ENCODE results near the gene HEY2. TPM values are rescaled to one million over a fixed set of nuclear protein-coding genes. Genes with fewer than 3 reads are reported as not detected.
A peak's percentile ranks its signal among the peaks of the same experiment; 100 is the strongest.

The HEY2 gene
- total RNA-seq, 4 donors from 2014 or later = 0.41 to 0.79 TPM; not detected in 2

DNA sequence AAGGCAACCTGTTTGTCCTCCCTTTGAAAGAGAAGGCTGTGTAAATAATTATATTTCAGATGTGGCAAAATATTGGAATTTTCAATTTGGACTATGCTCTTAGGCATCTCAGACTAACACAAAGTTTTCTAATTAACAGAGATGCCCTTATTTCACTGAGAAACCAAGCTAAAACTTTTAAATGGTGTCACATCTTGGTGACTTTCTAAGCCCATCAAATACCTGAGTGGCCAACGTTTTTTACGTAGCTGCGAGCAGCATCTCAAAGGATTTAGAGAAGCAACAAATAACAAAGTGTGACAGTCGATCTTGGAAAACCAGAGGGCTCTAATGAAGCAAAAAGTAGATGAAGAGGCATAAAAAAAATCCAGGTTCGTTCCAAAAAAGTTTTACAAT lies 3.4 kb upstream of the HEY2 start:
- H3K9me3 ChIP-seq = no peaks in the 10 kb centered on the region
- H3K4me3 ChIP-seq = peak overlapping the region in 1 of 4 donors; percentile 60
- DNase-seq = no peak
- in situ Hi-C loops (cut with MboI; ENCODE audit: low pct_ligation_motif_present in 1 of 4, low pct_unique_long_range_greater_than_20kb in 1 of 4, low sequenced_read_pairs in 3 of 4) (no loop called here), intact Hi-C loops (cut with DNase I; ENCODE audit: low total_unique reads) (no loop called here)
- peak overlapping the region in 3 of 4 donors; percentile 80 to 82 (median 81) for H3K27ac ChIP-seq
- WGBS, 2 donors (ENCODE audit: low coverage in 1 of 2) = 54 to 74% methylated on average over 5 of the region's 5 CpGs
- H3K27me3 ChIP-seq = peaks cover 89% of the 10 kb centered on the region
- H3K4me1 ChIP-seq = peaks cover 13 to 39% (median 27%) of the 10 kb centered on the region in 4 donors
- no peaks in the 10 kb centered on the region for H3K36me3 ChIP-seq
- TF ChIP-seq, protein P1, sequence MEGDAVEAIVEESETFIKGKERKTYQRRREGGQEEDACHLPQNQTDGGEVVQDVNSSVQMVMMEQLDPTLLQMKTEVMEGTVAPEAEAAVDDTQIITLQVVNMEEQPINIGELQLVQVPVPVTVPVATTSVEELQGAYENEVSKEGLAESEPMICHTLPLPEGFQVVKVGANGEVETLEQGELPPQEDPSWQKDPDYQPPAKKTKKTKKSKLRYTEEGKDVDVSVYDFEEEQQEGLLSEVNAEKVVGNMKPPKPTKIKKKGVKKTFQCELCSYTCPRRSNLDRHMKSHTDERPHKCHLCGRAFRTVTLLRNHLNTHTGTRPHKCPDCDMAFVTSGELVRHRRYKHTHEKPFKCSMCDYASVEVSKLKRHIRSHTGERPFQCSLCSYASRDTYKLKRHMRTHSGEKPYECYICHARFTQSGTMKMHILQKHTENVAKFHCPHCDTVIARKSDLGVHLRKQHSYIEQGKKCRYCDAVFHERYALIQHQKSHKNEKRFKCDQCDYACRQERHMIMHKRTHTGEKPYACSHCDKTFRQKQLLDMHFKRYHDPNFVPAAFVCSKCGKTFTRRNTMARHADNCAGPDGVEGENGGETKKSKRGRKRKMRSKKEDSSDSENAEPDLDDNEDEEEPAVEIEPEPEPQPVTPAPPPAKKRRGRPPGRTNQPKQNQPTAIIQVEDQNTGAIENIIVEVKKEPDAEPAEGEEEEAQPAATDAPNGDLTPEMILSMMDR (IDR thresholded peaks at IDR 0.05) = no peak
- TF ChIP-seq POLR2A (IDR thresholded peaks at IDR 0.05) (no peak), EP300 (IDR thresholded peaks at IDR 0.05; ENCODE audit: low read depth) (no peak), POLR2AphosphoS5 (IDR thresholded peaks at IDR 0.05) (no peak)

DNA sequence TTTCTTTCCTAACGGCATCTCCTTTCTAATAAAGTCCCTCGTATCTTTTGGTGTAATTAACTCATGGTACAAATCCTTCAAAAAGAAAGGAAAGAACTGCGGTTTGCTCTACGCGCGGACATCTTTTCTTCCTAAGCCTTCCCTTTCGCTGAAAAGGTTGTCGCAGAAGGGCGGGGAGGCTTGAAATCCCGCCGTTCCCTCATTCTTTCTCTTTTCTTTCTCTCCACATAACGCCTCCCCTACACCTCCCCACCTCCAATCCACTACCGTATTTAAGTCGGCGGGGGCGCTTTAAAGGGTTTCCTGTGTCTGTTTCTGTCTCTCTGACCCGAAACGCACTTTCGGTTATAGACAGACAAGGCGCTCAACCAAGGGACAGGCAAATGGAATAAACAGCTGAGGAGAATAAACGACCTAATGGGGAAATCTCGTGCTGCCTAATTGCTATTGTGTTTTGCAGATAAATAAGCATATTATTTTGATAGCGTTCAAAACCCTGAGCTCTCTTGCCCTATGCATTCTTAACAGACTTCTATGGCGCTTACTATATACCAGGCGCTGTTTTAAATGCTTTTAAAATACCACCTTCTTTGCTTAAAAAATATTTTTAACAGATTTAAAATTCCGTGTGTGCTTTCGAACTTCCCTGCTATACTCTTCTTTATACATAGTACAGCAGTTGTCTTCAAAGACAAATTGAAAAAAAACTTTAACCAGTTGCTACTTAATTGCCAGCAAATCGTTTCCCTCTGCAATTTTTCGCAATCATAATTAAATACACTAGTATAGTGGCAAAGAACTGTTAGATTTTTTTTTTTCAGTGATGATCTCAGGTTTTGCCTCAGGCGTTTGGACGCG lies 2.5 kb upstream of the HEY2 start:
- H3K4me3 ChIP-seq = peak overlapping the region; percentile 43 to 72 (median 58)
- peaks cover 13 to 39% (median 27%) of the 10 kb centered on the region in 4 donors for H3K4me1 ChIP-seq
- in situ Hi-C loops (cut with MboI; ENCODE audit: low pct_ligation_motif_present in 1 of 4, low pct_unique_long_range_greater_than_20kb in 1 of 4, low sequenced_read_pairs in 3 of 4) = no loop called here
- no peaks in the 10 kb centered on the region for H3K36me3 ChIP-seq
- intact Hi-C loops (cut with DNase I; ENCODE audit: low total_unique reads) = no loop called here
- peak overlapping the region; percentile 79 to 82 (median 80) for H3K27ac ChIP-seq
- peak; percentile 71 for DNase-seq
- H3K27me3 ChIP-seq = peaks cover 95% of the 10 kb centered on the region
- 1 to 7% methylated on average over 14 to 32 of the region's 32 CpGs for WGBS, 2 donors (ENCODE audit: low coverage in 1 of 2)
- TF ChIP-seq POLR2AphosphoS5 (IDR thresholded peaks at IDR 0.05) = peak in 2 of 3 donors; percentile 33 to 44
- TF ChIP-seq, protein P1 (IDR thresholded peaks at IDR 0.05) = no peak
- H3K9me3 ChIP-seq = no peaks in the 10 kb centered on the region

DNA sequence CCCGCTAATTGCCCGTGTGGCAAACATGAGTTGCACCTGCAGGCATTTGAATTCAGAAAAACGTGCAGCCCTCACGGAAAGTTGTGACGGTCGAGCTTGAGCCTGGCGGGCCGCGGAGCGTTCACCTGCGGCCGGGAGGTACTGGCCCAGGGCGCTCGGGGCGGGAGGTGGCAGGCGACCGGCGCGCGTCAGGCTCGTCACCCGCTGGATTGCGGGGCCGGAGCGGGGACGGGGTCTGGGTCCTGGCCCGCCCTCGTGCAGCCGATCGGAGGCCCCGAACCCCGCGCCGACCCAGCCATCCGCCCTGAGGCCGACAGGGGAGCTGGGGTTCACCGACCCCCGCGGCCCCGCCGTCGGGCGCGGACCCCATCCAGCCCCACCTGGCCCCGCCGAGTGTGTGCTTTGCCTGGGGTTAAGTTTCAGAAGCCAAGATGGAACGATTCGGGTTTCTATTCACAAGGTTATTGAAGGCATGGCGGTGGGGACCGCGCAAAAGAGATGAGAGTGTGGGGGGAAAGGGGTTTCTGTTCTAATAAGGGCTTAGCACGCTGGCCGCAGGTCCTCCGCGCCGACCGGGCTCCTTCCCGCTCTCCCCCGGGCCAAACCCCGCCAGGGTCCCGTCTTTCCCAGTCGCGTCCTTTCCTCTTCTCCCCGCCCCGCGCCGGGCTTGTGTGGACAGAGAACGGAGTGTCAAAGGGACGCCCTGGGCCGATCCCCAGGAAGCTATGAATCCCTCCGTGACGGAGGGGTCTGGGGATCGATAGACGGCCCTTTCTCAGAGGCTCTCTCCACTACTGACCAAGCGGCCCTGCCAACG lies 1.6 kb upstream of the HEY2 start:
- Histone ChIP-seq H3K4me1 (peaks cover 13 to 39% (median 27%) of the 10 kb centered on the region in 4 donors), H3K36me3 (no peaks in the 10 kb centered on the region), H3K27ac (peak overlapping the region; percentile 79 to 82 (median 80)), H3K4me3 (peak overlapping the region; percentile 43 to 72 (median 58)), H3K9me3 (no peaks in the 10 kb centered on the region), H3K27me3 (peaks cover 96% of the 10 kb centered on the region)
- TF ChIP-seq POLR2A (IDR thresholded peaks at IDR 0.05) = no peak
- TF ChIP-seq POLR2AphosphoS5 (IDR thresholded peaks at IDR 0.05) = peak in 1 of 3 donors; percentile 19
- intact Hi-C loops (cut with DNase I; ENCODE audit: low total_unique reads) (no loop called here), in situ Hi-C loops (cut with MboI; ENCODE audit: low pct_ligation_motif_present in 1 of 4, low pct_unique_long_range_greater_than_20kb in 1 of 4, low sequenced_read_pairs in 3 of 4) (no loop called here)
- 0 to 1% methylated on average over 14 to 70 of the region's 76 CpGs for WGBS, 2 donors (ENCODE audit: low coverage in 1 of 2)
- peak; percentile 56 for DNase-seq

DNA sequence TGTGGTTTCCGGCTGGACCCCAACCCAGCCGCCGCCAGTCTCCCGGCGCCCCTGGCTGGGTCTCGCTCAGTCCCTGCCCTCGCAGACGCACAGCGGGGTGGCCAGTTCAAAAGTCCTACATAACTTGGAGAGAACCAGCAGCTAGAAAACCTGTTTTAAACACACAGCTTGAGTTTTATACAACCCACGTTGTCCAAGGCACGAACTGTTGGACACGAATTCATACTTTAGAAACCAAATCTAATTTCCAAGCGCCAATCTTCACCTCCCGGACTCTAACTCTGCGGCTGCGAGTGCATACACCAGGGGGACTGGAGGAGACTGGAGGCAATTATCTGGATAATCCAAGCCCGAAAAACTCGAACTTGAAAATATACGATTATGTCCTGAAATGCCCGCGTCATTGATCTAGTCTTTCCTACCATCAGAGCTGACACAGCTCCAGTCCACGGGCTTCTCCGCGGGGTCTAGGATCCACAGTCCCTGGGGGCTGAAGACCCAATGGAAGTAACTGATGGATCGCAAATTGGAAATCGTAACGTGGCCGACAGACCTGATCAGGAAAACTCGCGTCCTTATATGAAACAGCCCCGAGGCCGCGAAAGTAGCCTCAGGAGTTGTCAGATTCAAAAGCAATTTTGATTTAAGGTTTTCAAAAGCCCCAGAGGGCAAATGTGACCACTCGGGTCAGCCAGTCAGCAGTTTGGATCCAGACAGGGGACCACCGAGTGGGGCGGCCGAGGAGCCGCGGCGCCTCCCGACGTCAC lies 843 bp upstream of the HEY2 start:
- Histone ChIP-seq H3K36me3 (no peaks in the 10 kb centered on the region), H3K27me3 (peaks cover 96% of the 10 kb centered on the region), H3K27ac (peak overlapping the region; percentile 79 to 82 (median 80)), H3K9me3 (no peaks in the 10 kb centered on the region), H3K4me1 (peaks cover 13 to 45% (median 27%) of the 10 kb centered on the region in 4 donors), H3K4me3 (peak overlapping the region; percentile 43 to 72 (median 58))
- no peak for DNase-seq
- no peak for TF ChIP-seq POLR2A (IDR thresholded peaks at IDR 0.05)
- no peak for TF ChIP-seq EP300 (IDR thresholded peaks at IDR 0.05; ENCODE audit: low read depth)
- TF ChIP-seq, protein P1 (IDR thresholded peaks at IDR 0.05) = no peak
- TF ChIP-seq POLR2AphosphoS5 (IDR thresholded peaks at IDR 0.05) = no peak
- in situ Hi-C loops (cut with MboI; ENCODE audit: low pct_ligation_motif_present in 1 of 4, low pct_unique_long_range_greater_than_20kb in 1 of 4, low sequenced_read_pairs in 3 of 4) (no loop called here), intact Hi-C loops (cut with DNase I; ENCODE audit: low total_unique reads) (no loop called here)
- WGBS, 2 donors (ENCODE audit: low coverage in 1 of 2) = 1% methylated on average over 31 of the region's 42 CpGs; no CpG with 5 or more reads in 1 of the 2 donors
